ENCODE results near the gene INA.

The INA gene

DNA sequence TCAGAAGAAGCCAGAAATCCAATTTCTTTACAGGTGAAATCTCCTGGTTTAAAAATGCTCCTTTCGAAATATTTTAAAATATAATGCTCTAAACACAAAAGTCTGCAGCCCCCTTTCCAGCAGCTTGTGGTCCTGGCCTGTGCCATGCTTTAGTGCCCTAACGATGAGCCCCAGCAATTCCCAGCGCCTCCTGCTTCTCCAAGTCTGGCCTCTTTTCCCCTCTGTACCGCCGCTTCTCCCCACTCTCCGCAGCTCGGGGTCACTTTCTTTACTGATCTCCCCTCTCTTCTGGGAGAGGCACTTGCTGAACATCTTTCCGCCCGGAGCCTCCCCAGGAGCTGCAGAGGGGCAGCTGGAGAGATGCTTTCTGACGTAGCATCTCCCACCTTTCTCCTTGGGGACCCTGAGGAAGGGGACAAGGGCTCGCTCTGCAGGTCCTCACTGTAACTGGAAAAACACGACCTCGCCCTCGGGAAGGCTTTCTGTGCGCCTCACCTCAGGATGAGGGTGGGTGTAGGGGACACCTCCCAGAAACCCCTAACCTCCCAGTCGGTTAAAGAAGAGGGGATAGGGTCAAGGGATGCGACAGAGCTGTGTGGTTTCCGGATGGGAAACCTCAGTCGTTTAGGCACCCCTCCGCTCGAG is 565 bp upstream of the INA start:
- DNase-seq = no peak

DNA sequence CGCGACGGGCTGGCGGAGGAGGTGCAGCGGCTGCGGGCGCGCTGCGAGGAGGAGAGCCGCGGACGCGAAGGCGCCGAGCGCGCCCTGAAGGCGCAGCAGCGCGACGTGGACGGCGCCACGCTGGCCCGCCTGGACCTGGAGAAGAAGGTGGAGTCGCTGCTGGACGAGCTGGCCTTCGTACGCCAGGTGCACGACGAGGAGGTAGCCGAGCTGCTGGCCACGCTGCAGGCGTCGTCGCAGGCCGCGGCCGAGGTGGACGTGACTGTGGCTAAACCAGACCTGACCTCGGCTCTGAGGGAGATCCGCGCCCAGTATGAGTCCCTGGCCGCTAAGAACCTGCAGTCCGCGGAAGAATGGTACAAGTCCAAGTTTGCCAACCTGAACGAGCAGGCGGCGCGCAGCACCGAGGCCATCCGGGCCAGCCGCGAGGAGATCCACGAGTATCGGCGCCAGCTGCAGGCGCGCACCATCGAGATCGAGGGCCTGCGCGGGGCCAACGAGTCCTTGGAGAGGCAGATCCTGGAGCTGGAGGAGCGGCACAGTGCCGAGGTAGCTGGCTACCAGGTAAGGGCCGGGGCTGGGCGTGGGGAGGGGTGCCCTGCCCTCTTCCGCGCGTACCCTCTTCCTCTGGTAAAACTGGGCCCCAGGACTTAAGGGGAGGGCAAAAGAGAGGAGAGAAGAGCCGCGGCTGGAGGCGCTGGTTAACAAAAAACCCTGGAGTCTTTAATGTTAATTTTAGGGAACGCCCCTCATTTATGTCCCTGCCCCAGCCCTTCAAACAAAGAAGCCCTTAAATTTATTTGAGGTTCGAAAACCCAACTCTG is 987 bp downstream of the INA start:
- DNase-seq = no peak

DNA sequence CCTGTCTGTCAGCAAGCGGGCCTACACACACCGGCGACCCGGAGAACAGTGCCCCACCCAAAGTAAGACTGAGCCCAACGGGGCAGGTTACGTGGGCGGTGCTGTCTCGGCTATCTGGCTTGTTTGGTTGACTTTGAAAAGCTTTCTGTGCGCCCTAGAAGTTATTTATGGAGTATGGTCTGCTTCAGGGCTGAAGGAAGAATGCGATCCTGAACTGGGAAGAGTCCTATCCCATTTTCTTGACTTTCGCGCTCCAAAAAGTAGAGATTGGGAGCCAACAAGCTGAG is 1.5 kb downstream of the INA start:
- DNase-seq = no peak

DNA sequence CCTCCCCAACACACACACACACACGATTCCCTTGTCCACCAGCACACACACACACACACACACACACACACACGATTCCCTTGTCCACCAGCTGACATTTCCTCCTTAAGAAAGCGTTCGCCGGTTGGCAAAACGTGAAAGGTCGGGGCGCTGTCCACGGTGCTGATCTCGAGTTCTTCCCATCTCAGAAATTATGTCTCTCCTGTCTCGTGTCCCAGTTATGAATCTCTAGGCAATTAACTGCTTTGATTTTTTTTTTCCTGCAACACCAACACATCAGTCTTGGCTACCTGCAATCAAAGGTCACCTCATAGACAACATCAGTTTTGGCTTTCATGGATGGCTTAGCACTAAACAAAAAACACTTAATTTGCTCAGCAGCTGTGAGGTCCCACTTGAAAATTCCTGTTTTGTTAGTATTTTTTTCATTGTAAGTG is 1.9 kb downstream of the INA start:
- DNase-seq = no peak

- no peak for DNase-seq
Observed at GRCh38 chr10:103280031-103280430, 3.1 kb downstream of the INA start.

DNA sequence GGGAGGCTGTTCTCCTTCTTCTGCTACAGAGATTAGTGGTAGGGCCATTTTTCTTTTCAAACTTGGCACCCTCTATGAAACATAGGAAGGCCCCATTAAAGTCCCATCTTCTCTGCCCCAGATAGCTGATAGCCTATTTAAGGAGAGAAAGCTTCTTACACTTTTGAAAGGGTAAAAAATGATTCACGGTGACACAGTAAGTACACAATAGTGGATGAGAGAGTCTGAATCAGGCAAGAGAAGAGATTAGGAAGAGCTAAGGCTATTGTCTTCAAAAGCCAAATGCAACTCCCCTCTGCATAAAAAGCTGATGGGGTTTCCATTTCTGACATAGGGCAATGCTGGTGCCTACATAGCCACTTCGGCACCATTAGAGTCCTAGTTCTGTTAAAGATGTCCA is 3.6 kb downstream of the INA start:
- no peak for DNase-seq

GRCh38 chr10:103281753-103282152 is 4.8 kb downstream of the INA start:
- DNase-seq = no peak

- no peak for DNase-seq
Observed at GRCh38 chr10:103282961-103283360, 6.0 kb downstream of the INA start.

DNA sequence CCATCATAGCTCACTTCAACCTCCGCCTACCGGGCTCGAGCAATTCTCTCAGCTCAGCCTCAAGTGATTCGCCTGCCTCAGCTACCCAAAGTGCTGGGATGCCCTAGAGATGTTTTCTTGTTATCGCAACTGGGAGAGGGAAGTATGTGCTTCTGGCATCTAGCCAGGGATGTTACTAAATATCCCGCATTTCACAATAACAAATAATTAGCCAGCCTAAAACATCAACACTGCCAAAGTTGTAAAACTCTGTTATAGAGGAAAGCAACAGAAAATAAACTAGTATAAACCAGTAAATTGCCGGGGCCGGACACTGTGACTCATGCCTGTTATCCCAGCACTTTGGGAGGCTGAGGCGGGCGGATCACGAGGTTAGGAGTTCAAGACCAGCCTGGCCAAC is 7.2 kb downstream of the INA start:
- no peak for DNase-seq

DNA sequence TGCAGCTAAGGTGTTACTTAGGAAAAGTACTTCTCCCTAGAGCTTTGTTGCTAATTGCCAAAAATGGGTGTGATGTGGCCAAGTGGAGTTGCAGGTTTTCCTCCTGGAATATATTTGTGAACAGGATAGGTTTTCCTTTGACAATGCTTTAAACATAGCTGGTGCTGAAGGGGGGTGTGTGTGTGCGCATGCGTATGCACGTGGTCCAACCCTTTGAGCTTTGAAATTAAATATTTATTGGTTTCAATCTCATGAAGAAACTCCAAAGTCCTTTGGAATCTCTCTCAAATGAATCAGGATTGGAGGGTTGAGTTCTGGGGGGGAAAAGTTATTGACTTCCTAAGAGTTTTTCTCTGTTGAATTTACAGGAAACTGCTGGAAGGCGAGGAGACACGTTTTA is 11.1 kb downstream of the INA start:
- DNase-seq = no peak

- DNase-seq = no peak
Observed at GRCh38 chr10:103291588-103291987, 14.7 kb downstream of the INA start.

DNA sequence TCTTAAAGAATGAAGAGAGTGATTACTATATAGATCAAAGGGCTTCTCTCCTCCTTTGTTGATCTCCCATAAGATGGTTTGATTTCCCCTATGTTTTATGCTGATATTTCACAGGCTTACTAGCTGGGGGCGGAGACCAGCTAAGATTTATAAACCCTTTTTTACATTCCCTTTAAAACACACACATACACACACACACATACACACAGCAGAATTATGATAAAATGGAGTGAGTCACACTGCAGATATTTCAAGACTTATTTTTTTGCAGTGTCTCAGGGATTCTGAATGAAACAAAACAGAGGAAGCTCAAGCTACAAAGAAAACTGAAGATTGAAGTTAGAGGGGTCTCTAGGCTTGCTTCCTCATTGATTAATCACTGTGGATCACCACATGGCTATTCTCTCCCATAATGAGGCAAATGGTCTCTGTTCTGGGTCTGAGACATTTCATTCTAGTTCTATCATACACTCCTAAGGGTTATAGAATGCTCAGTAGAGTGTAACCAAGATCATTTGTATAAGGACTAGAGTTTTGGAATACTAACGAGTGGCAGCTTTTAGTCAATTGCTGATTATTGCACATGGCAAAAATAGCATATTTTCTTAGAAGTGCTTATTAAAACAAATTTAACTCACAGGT is 18.6 kb downstream of the INA start:
- DNase-seq = no peak

GRCh38 chr10:103307594-103307993 is 30.7 kb downstream of the INA start:
- no peak for DNase-seq

DNA sequence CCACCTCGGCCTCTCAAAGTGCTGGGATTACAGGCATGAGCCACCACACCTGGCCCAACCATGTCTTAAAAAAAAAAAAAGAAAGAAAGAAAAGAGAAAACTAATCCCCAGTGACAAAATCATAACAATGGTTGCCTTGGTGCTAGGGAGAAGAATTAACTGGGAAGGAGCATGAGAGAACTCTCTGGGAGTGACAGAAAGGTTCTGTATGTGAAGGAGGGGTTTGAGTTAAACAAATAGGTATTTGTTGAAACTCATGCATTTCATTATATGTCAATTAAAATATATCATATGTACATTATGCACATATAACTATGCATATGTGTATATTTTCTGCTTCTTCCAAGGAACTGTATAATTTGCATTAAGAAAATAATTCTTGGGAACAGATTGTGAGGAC is 33.3 kb downstream of the INA start:
- no peak for DNase-seq

- no peak for DNase-seq
Observed at GRCh38 chr10:103316087-103316486, 39.1 kb downstream of the INA start.

GRCh38 chr10:103327906-103328305 is 51.0 kb downstream of the INA start:
- no peak for DNase-seq

DNA sequence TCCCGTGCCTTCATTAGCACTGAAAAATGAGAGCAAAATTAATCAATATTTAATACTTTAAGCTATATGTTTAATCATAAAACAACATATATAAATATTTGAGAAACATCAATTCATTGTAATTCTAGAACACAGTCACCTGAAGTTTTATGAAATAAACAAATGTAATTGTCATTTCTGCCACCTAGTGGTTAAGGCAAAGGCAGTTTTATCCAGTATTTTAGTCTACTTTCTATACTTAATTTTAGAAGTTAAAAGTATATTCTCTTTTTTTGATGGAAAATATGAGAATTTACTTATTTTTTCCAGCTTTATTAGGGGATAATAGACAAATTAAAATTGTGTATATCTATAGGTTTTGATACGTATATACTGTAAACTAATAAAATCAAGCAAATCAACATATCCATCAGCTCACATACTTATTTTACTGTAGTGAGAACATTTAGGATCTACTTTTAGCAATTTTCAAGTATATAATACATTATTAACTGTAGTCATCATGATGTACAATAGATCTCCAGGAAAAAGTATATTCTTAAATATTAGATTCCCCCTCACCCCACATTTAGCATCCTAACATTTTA is 57.1 kb downstream of the INA start:
- peak; percentile 35 for DNase-seq

GRCh38 chr10:103334567-103334966 is 57.6 kb downstream of the INA start:
- no peak for DNase-seq

DNA sequence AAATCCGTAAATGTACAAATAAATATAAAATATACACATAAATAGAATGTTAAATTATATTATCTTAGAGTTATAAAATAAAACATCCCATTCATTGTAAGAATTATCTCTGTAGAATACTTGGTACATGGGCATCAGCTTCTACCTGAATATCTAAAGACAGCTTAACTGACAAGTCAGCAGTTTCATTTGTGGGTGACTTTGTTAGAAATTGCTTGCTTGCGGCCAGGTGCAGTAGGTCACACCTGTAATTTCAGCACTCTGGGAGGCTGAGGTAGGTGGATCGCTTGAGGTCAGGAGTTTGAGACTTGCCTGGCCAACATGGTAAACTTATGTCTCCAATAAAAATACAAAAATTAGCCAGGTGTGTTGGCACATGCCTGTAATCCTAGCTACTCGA is 59.4 kb downstream of the INA start:
- DNase-seq = no peak
